LNCAP (cell line): Measurements from ENCODE around the gene SLC13A3.

ENCODE experiments used
- TF ChIP-seq, protein P1 (sequence below): fragments of 450-650 bp; IDR thresholded peaks from 2 replicates; pipeline ENCODE4 v1.5.1; 2017; ENCODE audit warnings: mild to moderate bottlenecking

The SLC13A3 gene

DNA sequence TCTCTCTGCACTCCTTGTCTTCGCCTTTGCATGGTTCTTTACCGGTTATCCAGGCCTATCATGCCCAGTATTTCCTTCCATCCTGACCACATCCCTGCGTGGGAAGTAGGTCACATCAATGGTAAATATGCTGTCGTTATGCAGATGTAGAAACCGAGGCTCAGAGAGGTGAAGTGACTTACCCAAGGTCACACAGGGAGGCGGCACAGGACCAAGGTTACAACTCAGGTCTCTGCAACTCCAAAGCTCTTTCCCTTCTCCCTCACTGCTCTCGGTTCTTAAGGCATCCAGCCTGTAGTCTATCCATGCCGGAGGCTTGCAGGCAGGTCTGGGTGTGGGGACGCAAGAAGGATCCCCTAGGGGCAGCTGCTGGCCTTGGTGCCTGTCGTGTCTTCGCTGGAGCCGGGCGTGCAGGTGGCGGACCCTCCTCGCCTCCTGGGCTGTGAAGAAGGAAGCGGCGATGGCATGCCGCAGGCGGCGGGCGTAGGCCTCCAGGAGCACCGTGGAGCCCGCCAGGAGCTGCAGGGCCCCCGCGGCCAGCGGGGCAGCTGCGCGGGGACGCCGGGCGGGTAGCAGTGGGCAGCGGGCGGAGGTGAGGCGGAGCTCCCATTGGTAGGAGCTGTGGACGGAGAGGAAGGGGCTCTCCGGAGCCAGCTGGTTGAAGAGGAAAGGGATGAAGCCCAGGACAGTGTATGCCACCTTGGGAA lies 109.9 kb downstream of the SLC13A3 start:
- TF ChIP-seq, protein P1, sequence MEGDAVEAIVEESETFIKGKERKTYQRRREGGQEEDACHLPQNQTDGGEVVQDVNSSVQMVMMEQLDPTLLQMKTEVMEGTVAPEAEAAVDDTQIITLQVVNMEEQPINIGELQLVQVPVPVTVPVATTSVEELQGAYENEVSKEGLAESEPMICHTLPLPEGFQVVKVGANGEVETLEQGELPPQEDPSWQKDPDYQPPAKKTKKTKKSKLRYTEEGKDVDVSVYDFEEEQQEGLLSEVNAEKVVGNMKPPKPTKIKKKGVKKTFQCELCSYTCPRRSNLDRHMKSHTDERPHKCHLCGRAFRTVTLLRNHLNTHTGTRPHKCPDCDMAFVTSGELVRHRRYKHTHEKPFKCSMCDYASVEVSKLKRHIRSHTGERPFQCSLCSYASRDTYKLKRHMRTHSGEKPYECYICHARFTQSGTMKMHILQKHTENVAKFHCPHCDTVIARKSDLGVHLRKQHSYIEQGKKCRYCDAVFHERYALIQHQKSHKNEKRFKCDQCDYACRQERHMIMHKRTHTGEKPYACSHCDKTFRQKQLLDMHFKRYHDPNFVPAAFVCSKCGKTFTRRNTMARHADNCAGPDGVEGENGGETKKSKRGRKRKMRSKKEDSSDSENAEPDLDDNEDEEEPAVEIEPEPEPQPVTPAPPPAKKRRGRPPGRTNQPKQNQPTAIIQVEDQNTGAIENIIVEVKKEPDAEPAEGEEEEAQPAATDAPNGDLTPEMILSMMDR: no peak

DNA sequence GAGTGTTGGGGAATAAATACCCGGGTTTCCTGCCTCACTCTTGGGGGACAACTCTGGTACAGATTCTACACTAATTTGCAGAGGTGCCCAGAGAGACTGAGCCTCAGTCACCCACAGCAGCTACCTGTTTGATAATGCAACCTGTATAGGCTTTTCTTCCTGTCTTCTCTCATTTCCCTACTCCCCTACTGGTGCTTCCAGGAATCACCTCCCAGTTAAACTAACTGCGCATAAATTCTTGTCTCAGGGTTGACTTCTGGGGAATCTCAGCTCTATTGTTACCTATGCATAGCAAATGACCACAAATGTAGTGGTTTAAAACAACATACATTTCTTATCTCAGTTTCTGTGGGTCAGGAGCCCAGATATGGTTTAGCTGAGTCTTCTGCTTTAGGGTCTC lies 112.1 kb downstream of the SLC13A3 start:
- TF ChIP-seq, protein P1: no peak

DNA sequence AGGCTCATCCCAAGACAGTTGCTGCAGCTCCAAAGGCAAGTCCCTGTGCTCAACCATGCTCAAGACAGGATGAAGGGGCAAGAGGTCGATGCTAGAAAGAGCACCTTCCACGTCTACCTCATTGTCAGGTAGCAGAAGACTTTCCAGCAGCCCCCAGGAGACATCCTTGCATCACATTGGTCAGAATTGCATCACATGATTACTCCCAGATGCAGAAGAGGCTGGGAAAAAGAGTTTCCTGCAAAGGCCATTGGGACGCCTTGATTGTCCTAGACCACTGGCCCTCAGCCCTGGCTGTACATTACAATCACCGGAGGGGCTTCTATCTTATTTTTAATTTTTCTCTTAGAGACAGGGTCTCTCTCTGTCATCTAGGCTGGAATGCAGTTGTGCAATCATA lies 120.6 kb downstream of the SLC13A3 start:
- TF ChIP-seq, protein P1: no peak

DNA sequence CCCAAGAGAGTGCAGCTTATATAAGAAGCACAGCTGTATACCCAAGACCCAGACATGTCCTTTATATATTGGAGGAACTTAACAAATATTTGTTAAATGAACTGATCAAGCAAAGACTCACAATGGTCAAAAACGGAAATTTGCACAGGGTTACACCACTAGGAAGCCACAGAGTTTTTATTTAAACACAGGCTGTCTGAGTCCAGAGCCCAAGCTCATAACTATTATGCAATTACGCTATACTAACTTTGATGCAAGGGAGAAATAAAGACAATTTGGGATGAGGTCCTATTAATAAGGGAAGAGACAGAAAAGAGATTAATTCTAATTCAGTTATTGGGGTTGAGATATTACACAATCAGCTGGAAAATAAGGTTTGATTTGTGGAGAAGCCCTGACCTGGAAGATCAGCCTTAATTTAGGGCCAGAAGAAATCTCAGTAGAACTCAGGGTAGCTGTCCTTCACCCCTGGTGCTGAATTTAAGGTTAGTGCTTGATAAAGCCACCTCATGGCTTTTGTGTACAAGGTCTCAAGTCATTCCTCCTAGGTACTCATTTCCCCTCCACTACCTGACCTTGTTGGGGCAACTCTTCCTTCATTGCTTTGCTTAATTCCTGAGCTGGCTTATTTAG lies 127.4 kb downstream of the SLC13A3 start:
- TF ChIP-seq, protein P1: no peak

DNA sequence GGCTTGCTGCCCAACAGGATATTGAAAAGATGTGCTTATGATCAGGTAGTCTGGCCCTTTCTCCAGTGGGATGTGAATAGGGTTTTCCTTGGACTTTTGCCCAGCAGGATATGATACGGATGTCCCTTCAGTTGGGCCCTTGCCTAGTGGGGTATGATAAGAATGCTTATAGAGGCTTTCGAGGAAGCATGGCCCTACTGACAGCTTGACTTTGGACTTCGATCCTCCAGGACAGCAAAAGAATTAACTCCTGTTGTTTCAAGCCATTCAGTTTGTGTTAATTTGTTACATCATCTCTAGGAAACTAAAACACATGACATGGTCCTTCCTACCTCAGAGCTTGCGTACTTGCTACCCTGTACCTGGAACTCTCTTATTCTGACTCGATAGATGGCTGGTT lies 128.2 kb downstream of the SLC13A3 start:
- TF ChIP-seq, protein P1: no peak

DNA sequence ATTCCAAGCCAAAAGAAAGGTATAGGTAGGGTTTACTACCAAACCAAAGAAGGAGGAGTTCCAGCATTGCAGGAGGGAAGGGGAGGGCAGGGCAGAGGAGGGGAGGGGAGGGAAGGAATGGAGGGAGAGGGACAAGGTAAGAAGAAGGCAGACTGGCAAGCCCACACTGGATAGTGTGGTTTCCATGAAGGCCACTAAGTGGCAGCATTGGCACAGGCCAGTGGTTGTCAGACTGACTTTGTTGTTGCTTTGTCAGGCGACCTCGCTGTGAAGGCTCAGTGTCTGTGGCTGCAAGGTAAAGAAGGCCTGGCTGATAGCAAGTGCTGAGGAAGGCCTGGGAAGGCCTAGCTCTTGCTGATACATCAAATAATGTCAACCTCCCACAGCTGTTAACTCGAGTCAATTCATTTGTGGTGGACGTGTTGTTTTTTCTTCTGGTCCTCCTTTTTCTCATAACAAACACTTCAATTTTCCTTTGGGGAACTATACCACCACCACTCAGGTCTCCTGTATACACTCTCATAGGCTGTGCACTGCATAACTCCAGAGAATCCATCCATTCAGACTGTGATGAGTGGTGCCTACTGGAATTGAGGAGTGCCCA lies 130.2 kb downstream of the SLC13A3 start:
- TF ChIP-seq, protein P1: peak; percentile 66

DNA sequence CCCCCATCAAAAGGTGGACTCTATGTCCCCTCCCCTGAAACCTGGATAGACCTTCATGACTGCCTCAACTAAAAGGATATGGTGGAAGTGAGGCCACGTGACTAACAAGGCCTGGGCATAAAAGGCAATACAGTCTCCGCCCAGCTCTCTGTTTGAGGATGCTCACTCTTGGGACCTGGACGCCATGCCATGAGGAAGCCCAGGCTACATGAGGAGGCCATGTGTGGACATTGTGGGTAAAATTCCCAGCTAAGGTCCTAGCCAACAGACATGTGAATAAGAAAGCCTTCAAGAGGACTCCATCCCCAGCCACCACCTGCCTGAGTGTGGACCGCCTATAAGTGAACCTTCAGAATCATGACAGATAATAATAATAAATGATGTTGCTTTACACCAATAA lies 130.7 kb downstream of the SLC13A3 start:
- TF ChIP-seq, protein P1: no peak
